Activated CD8-positive, alpha-beta memory T cell treated with anti-CD3 and anti-CD28 coated beads, Interleukin-2, amount 10 ng/mL, durations not matched to agents 7 days and 5 days (primary cell): Measurements from ENCODE around the gene ICAM3. TPM values are rescaled to one million over a fixed set of nuclear protein-coding genes. Genes with fewer than 3 reads are reported as not detected.
A peak's percentile ranks its signal among the peaks of the same experiment; 100 is the strongest.
"Not testable (repeated sequence)": the region's sequence is repeated elsewhere in the genome, so short reads cannot be mapped to it uniquely, and the experiment has no call there.

Experiments used
- ATAC-seq: fragments of 150-1000 bp; cut with Tn5 transposase; one replicate; pipeline ENCODE4 v1.10.0; 2021; ENCODE audit warnings: moderate library complexity
- CTCF ChIA-PET: fragments of 350-600 bp; sonication (Branson Sonifier 250); formaldehyde crosslinking; loops from one replicate; lab custom pipeline; 2021; ENCODE audit warnings: antibody characterized with exemption; lab: Charles Lee
- DNase-seq: peaks from one replicate; pipeline ENCODE4 v3.0.0-alpha.2; 2020
- H3K27ac Mint-ChIP-seq: one replicate; pipeline ENCODE4 v1.8.0; 2021; ENCODE audit warnings: mild to moderate bottlenecking, mixed read lengths
- H3K27me3 Mint-ChIP-seq: one replicate; pipeline ENCODE4 v1.8.0; 2021; ENCODE audit warnings: mixed read lengths
- H3K36me3 Mint-ChIP-seq: one replicate; pipeline ENCODE4 v1.8.0; 2021; ENCODE audit warnings: mild to moderate bottlenecking, mixed read lengths
- H3K4me1 Mint-ChIP-seq: one replicate; pipeline ENCODE4 v1.8.0; 2021; ENCODE audit warnings: mixed read lengths
- H3K4me3 Mint-ChIP-seq: one replicate; pipeline ENCODE4 v1.8.0; 2021; ENCODE audit warnings: mild to moderate bottlenecking, moderate library complexity, mixed read lengths
- H3K9me3 Mint-ChIP-seq: one replicate; pipeline ENCODE4 v1.8.0; 2022; ENCODE audit warnings: low read depth, mixed read lengths
- total RNA-seq, 2 experiments: library from RNA; stranded (reverse); gene quantifications; one replicate each; pipeline ENCODE4 v1.2.3, GENCODE V29; 2021

Gene ICAM3
- total RNA-seq, 2 experiments from 2014 or later: 169 to 192 TPM

GRCh38 chr19:10336725-10337124, 2.7 kb downstream of the ICAM3 start:
- not testable (repeated sequence) for H3K27me3 Mint-ChIP-seq, H3K4me3 Mint-ChIP-seq, H3K9me3 Mint-ChIP-seq, ATAC-seq, DNase-seq, H3K27ac Mint-ChIP-seq
- Mint-ChIP-seq H3K36me3 (peaks cover 25% of the 10 kb centered on the region), H3K4me1 (peaks cover 60% of the 10 kb centered on the region)
- CTCF ChIA-PET: interaction anchor here (1.0 to 1.3 kb wide), 2 partner anchors 67 to 78 kb away, joined by 4 read pairs; no protein-coding TSS in a partner anchor

- no peak overlapping the region for H3K4me3 Mint-ChIP-seq
- peaks cover 58% of the 10 kb centered on the region for H3K4me1 Mint-ChIP-seq
- CTCF ChIA-PET: interaction anchor here (1.3 kb wide), 1 partner anchor 77 kb away, joined by 4 read pairs; no protein-coding TSS in a partner anchor
- peaks cover 26% of the 10 kb centered on the region for H3K36me3 Mint-ChIP-seq
- ATAC-seq (no peak), DNase-seq (no peak)
- H3K9me3 Mint-ChIP-seq: no peaks in the 10 kb centered on the region
- H3K27ac Mint-ChIP-seq: no peak overlapping the region
- H3K27me3 Mint-ChIP-seq: no peaks in the 10 kb centered on the region
These were observed 4.0 kb downstream of the ICAM3 start for GRCh38 chr19:10335352-10335985.

- H3K36me3 Mint-ChIP-seq: peaks cover 32% of the 10 kb centered on the region
- DNase-seq (peak; percentile 61), ATAC-seq (no peak)
- H3K4me3 Mint-ChIP-seq: no peak overlapping the region
- peaks cover 58% of the 10 kb centered on the region for H3K4me1 Mint-ChIP-seq
- CTCF ChIA-PET: interaction anchor here (1.6 to 2.2 kb wide), 3 partner anchors 9 to 81 kb away, joined by 4 to 14 read pairs (median 6); no protein-coding TSS in a partner anchor
- H3K27ac Mint-ChIP-seq: no peak overlapping the region
- no peaks in the 10 kb centered on the region for H3K27me3 Mint-ChIP-seq
- H3K9me3 Mint-ChIP-seq: no peaks in the 10 kb centered on the region
These were observed 4.7 kb downstream of the ICAM3 start for GRCh38 chr19:10334588-10335351.

- H3K36me3 Mint-ChIP-seq: peaks cover 33% of the 10 kb centered on the region
These were observed 5.5 kb downstream of the ICAM3 start for GRCh38 chr19:10333758-10334587.

GRCh38 chr19:10332965-10333757, 6.3 kb downstream of the ICAM3 start, which contains the start of gene RAVER1:
Gene RAVER1, minus strand, starts transcription at chr19:10333529. Its CDS starts 22 bp downstream, at chr19:10333507.
- Mint-ChIP-seq H3K36me3 (peaks cover 35% of the 10 kb centered on the region), H3K27ac (peak within 1 kb of the TSS; percentile 94), H3K9me3 (no peaks in the 10 kb centered on the region), H3K4me1 (peaks cover 42% of the 10 kb centered on the region), H3K27me3 (no peaks in the 10 kb centered on the region), H3K4me3 (peak within 1 kb of the TSS; percentile 99)
- CTCF ChIA-PET: interaction anchor here (0.6 to 2.2 kb wide), 16 partner anchors 10 to 531 kb away, joined by 3 to 14 read pairs (median 4); partner anchors contain the start of genes CDC37, ICAM1 and TYK2
- peak; percentile 99 for DNase-seq
- ATAC-seq: peak; percentile 97

More at GRCh38 chr19:10333758-10334587, 5.5 kb downstream of the ICAM3 start:
- no peaks in the 10 kb centered on the region for H3K9me3 Mint-ChIP-seq
- DNase-seq: no peak
- peak; percentile 8 for ATAC-seq
- peaks cover 50% of the 10 kb centered on the region for H3K4me1 Mint-ChIP-seq
- peak overlapping the region; percentile 94 for H3K27ac Mint-ChIP-seq
- no peaks in the 10 kb centered on the region for H3K27me3 Mint-ChIP-seq
- peak overlapping the region; percentile 99 for H3K4me3 Mint-ChIP-seq
- CTCF ChIA-PET: interaction anchor here (0.9 to 2.2 kb wide), 13 partner anchors 9 to 530 kb away, joined by 3 to 14 read pairs (median 4); partner anchors contain the start of genes CDC37, ICAM1 and TYK2

GRCh38 chr19:10332158-10332964, 7.1 kb downstream of the ICAM3 start:
- Mint-ChIP-seq H3K27ac (peak overlapping the region; percentile 94), H3K9me3 (no peaks in the 10 kb centered on the region), H3K4me1 (peaks cover 40% of the 10 kb centered on the region), H3K4me3 (peak overlapping the region; percentile 99), H3K27me3 (no peaks in the 10 kb centered on the region), H3K36me3 (peaks cover 40% of the 10 kb centered on the region)
- CTCF ChIA-PET: interaction anchor here (0.6 to 2.2 kb wide), 10 partner anchors 27 to 96 kb away, joined by 3 to 14 read pairs (median 4); partner anchors contain the start of gene ICAM1
- DNase-seq: no peak
- no peak for ATAC-seq

- no peak overlapping the region for H3K4me3 Mint-ChIP-seq
- DNase-seq (no peak), ATAC-seq (no peak)
- peaks cover 39% of the 10 kb centered on the region for H3K36me3 Mint-ChIP-seq
- CTCF ChIA-PET: interaction anchor here (1.0 to 1.7 kb wide), 2 partner anchors 61 to 75 kb away, joined by 3 to 4 read pairs; no protein-coding TSS in a partner anchor
- peaks cover 29% of the 10 kb centered on the region for H3K4me1 Mint-ChIP-seq
- no peaks in the 10 kb centered on the region for H3K9me3 Mint-ChIP-seq
- no peak overlapping the region for H3K27ac Mint-ChIP-seq
- no peaks in the 10 kb centered on the region for H3K27me3 Mint-ChIP-seq
These were observed 9.9 kb downstream of the ICAM3 start for GRCh38 chr19:10329555-10329954.

GRCh38 chr19:10328558-10329429, 10.6 kb downstream of the ICAM3 start:
- ATAC-seq: no peak
- H3K4me1 Mint-ChIP-seq: peaks cover 23% of the 10 kb centered on the region
- H3K4me3 Mint-ChIP-seq: no peak overlapping the region
- DNase-seq: no peak
- H3K27me3 Mint-ChIP-seq: no peaks in the 10 kb centered on the region
- H3K9me3 Mint-ChIP-seq: no peaks in the 10 kb centered on the region
- CTCF ChIA-PET: no interaction called here
- H3K27ac Mint-ChIP-seq: no peak overlapping the region
- H3K36me3 Mint-ChIP-seq: peaks cover 36% of the 10 kb centered on the region

GRCh38 chr19:10327793-10328192, 11.6 kb downstream of the ICAM3 start:
- Mint-ChIP-seq H3K27me3 (no peaks in the 10 kb centered on the region), H3K4me3 (no peak overlapping the region), H3K36me3 (peaks cover 34% of the 10 kb centered on the region), H3K4me1 (peaks cover 17% of the 10 kb centered on the region), H3K27ac (no peak overlapping the region), H3K9me3 (no peaks in the 10 kb centered on the region)
- DNase-seq (no peak), ATAC-seq (no peak)
- CTCF ChIA-PET: no interaction called here

- H3K4me3 Mint-ChIP-seq: no peak overlapping the region
- CTCF ChIA-PET: interaction anchor here (0.5 to 1.1 kb wide), 2 partner anchors 24 to 56 kb away, joined by 3 read pairs; no protein-coding TSS in a partner anchor
- H3K9me3 Mint-ChIP-seq: no peaks in the 10 kb centered on the region
- H3K4me1 Mint-ChIP-seq: peaks cover 6% of the 10 kb centered on the region
- peaks cover 35% of the 10 kb centered on the region for H3K36me3 Mint-ChIP-seq
- no peaks in the 10 kb centered on the region for H3K27me3 Mint-ChIP-seq
- DNase-seq (no peak), ATAC-seq (no peak)
- H3K27ac Mint-ChIP-seq: no peak overlapping the region
These were observed 13.7 kb downstream of the ICAM3 start for GRCh38 chr19:10325732-10326131.
